ENCODE data around the gene PPP1R11.

GRCh38 chr6:30066082-30066481 lies 916 bp upstream of the PPP1R11 start:
- TF ChIP-seq CTCF (IDR thresholded peaks at IDR 0.05): no peak
- TF ChIP-seq POLR2A (IDR thresholded peaks at IDR 0.05): no peak
- no peak for TF ChIP-seq POLR2AphosphoS5 (IDR thresholded peaks at IDR 0.05)
- no peak for TF ChIP-seq EP300 (IDR thresholded peaks at IDR 0.05; ENCODE audit: low read depth)
